ENCODE results near the gene ALLC. TPM values are rescaled to one million over a fixed set of nuclear protein-coding genes. Genes with fewer than 3 reads are reported as not detected.
A peak's percentile ranks its signal among the peaks of the same experiment; 100 is the strongest.

Gene ALLC
- total RNA-seq, 1 experiment from 2014 or later, result not detected

GRCh38 chr2:3649581-3649980, 8.4 kb upstream of the ALLC start:
- TF ChIP-seq CTCF (conservative IDR thresholded peaks at IDR 0.05; ENCODE audit: low read depth, low read length) (no peak), EZH2phosphoT487 (IDR thresholded peaks at IDR 0.05; ENCODE audit: borderline replicate concordance, low read length) (no peak), EZH2 (IDR thresholded peaks at IDR 0.05; ENCODE audit: low read length, unreplicated experiment) (no peak)
- Histone ChIP-seq H3K9me2 (replicated peaks; ENCODE audit: low read length) (no peaks in the 10 kb centered on the region), H3K27me3 (ENCODE audit: low read length) (no peaks in the 10 kb centered on the region; the same call in 1 of the 2 replicates), H3F3A (ENCODE audit: low read length, unreplicated experiment) (no peaks in the 10 kb centered on the region), H3K4me1 (ENCODE audit: insufficient read depth, low read length) (peaks cover 6% of the 10 kb centered on the region; the same call in 1 of the 2 replicates), H2AFZ (ENCODE audit: low read length) (no peak overlapping the region), H3K79me2 (ENCODE audit: low read length) (no peaks in the 10 kb centered on the region), H3K36me3 (ENCODE audit: low read depth, low read length) (no peaks in the 10 kb centered on the region), H3K4me2 (ENCODE audit: low read length) (no peak overlapping the region), H3K4me3 (ENCODE audit: low read length) (no peak overlapping the region), H4K20me1 (ENCODE audit: low read length) (no peaks in the 10 kb centered on the region), H3K27ac (ENCODE audit: low read length) (no peak overlapping the region), H3K9me3 (ENCODE audit: low read length) (no peaks in the 10 kb centered on the region), H3K9ac (ENCODE audit: low read length) (no peak overlapping the region)
- CTCF ChIA-PET, result no interaction called here
- DNase-seq (no peak), ATAC-seq (no peak)
- intact Hi-C loops (cut with micrococcal nuclease), result no loop called here
- BruUV-seq (replicated peaks), result no TSS peak
- POLR2A ChIA-PET (ENCODE audit: unreplicated experiment), result no interaction called here

- no peaks in the 10 kb centered on the region for H3K9me3 ChIP-seq (ENCODE audit: low read length)
- H2AFZ ChIP-seq (ENCODE audit: low read length), result peak overlapping the region; percentile 58
- no peak overlapping the region for H3K27ac ChIP-seq (ENCODE audit: low read length)
- no peaks in the 10 kb centered on the region for H3K9me2 ChIP-seq (replicated peaks; ENCODE audit: low read length)
- H3K4me3 ChIP-seq (ENCODE audit: low read length), result peak overlapping the region; percentile 25; the same call in 1 of the 2 replicates
- no peaks in the 10 kb centered on the region for H3K36me3 ChIP-seq (ENCODE audit: low read depth, low read length)
- no peaks in the 10 kb centered on the region for H3F3A ChIP-seq (ENCODE audit: low read length, unreplicated experiment)
- no TSS peak for BruUV-seq (replicated peaks)
- H3K4me2 ChIP-seq (ENCODE audit: low read length), result peak overlapping the region; percentile 57
- no peak for DNase-seq
- H3K27me3 ChIP-seq (ENCODE audit: low read length), result no peaks in the 10 kb centered on the region; the same call in 1 of the 2 replicates
- intact Hi-C loops (cut with micrococcal nuclease), result loop anchor here (2.0 to 5.0 kb wide), 4 partner anchors 72 to 273 kb away; partner anchors contain the start of genes EIPR1 and TRAPPC12
- no peak overlapping the region for H3K9ac ChIP-seq (ENCODE audit: low read length)
- H4K20me1 ChIP-seq (ENCODE audit: low read length), result no peaks in the 10 kb centered on the region
- TF ChIP-seq EZH2 (IDR thresholded peaks at IDR 0.05; ENCODE audit: low read length, unreplicated experiment), result no peak
- TF ChIP-seq CTCF (conservative IDR thresholded peaks at IDR 0.05; ENCODE audit: low read depth, low read length), result no peak
- no peak for TF ChIP-seq EZH2phosphoT487 (IDR thresholded peaks at IDR 0.05; ENCODE audit: borderline replicate concordance, low read length)
- CTCF ChIA-PET, result interaction anchor here (0.5 kb wide), 1 partner anchor 130 kb away, joined by 5 read pairs; no protein-coding TSS in a partner anchor
- no peaks in the 10 kb centered on the region for H3K79me2 ChIP-seq (ENCODE audit: low read length)
- ATAC-seq, result no peak
- H3K4me1 ChIP-seq (ENCODE audit: insufficient read depth, low read length), result peaks cover 6% of the 10 kb centered on the region; the same call in 1 of the 2 replicates
- POLR2A ChIA-PET (ENCODE audit: unreplicated experiment), result no interaction called here
Observed at GRCh38 chr2:3650140-3650920, 7.7 kb upstream of the ALLC start.

Measured in PC-3 (cell line).